Measurements from ENCODE around the gene TRDMT1.

Gene TRDMT1

DNA sequence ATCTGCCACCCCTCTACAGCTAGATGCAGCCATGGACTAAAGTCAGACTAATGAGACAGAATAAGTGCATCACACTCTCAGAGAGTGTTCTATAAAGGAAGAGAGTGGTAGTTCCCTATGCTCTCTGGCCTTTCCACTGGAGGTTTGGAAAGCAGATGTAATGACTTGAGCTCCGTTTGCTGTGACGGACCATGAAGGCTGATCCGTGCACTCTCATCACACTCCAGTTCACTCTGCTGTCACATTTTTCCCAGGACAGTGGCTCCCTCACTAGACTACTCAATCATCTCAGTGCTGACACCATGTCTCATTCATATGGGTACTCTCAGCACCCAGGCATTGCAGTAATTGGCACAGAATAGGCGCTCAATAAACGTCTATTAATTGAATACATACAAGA lies 20.4 kb downstream of the TRDMT1 start:
- no peak overlapping the region for H3K4me3 ChIP-seq (replicated peaks in 1 of 2; ENCODE audit: low read depth in 2 of 2, low read length in 2 of 2)
- TF ChIP-seq, protein P1, sequence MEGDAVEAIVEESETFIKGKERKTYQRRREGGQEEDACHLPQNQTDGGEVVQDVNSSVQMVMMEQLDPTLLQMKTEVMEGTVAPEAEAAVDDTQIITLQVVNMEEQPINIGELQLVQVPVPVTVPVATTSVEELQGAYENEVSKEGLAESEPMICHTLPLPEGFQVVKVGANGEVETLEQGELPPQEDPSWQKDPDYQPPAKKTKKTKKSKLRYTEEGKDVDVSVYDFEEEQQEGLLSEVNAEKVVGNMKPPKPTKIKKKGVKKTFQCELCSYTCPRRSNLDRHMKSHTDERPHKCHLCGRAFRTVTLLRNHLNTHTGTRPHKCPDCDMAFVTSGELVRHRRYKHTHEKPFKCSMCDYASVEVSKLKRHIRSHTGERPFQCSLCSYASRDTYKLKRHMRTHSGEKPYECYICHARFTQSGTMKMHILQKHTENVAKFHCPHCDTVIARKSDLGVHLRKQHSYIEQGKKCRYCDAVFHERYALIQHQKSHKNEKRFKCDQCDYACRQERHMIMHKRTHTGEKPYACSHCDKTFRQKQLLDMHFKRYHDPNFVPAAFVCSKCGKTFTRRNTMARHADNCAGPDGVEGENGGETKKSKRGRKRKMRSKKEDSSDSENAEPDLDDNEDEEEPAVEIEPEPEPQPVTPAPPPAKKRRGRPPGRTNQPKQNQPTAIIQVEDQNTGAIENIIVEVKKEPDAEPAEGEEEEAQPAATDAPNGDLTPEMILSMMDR (IDR thresholded peaks at IDR 0.05; ENCODE audit: low read depth, low read length): no peak
- DNase-seq (ENCODE audit: low read depth in 2 of 2): no peak

DNA sequence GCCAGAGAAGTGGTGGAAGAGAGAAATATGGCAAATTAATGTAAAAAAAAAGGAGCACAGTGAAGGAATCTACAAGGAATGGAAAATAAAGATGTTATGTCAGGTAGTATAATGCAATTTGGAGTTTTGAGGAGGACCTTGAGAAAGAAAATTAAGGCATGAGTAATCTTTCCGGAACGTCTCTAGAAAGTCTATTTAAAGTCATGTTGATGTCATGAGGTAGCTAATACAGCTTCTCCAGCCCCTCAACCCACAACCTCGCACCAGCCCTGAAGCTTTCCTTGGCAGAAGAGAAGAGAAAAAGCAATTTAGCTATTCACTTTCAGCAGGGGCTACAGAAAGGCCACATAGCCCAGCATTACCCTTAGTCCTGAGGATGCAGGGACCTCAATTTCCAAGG lies 22.5 kb downstream of the TRDMT1 start:
- DNase-seq (ENCODE audit: low read depth in 2 of 2): peak in 1 of 2 donors; percentile 66
- no peak overlapping the region for H3K4me3 ChIP-seq (replicated peaks in 1 of 2; ENCODE audit: low read depth in 2 of 2, low read length in 2 of 2)
- TF ChIP-seq, protein P1 (IDR thresholded peaks at IDR 0.05; ENCODE audit: low read depth, low read length): no peak

DNA sequence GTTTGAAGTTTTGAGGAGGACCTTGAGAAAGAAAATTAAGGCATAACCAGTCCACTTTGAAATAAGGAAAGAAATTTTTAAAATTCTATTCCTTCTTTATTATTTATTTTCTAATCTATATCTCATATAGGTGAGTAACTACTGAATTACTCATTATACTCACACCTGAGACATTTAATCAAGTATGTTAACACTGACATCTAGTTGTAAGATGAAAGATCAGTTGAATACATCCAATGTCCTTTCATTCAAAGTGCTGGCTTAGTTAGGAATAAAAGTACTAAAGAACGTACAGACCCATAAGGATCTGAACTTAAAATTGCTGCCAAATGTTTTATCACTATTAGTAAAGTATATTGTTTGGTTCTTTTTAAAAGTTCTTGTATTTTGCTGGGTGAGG lies 23.5 kb downstream of the TRDMT1 start:
- H3K4me3 ChIP-seq (replicated peaks in 1 of 2; ENCODE audit: low read depth in 2 of 2, low read length in 2 of 2): no peak overlapping the region
- TF ChIP-seq, protein P1 (IDR thresholded peaks at IDR 0.05; ENCODE audit: low read depth, low read length): no peak
- DNase-seq (ENCODE audit: low read depth in 2 of 2): no peak

DNA sequence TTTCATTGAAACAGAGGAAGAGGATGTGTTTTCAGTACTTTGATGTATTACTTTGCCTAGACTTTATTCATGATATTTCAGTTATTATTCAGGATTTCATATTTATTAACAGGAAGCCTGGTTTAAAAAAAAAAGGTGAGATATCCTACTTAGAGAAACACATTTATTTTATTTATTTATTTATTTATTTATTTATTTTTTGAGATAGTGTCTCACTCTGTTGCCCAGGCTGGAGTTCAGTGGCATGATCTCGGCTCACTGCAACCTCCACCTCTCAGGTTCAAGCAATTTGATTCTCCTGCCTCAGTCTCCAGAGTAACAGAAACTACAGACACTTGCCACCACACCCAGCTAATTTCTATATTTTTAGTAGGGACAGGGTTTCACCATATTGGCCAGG lies 24.5 kb downstream of the TRDMT1 start:
- no peak overlapping the region for H3K4me3 ChIP-seq (replicated peaks in 1 of 2; ENCODE audit: low read depth in 2 of 2, low read length in 2 of 2)
- DNase-seq (ENCODE audit: low read depth in 2 of 2): no peak
- TF ChIP-seq, protein P1 (IDR thresholded peaks at IDR 0.05; ENCODE audit: low read depth, low read length): no peak

DNA sequence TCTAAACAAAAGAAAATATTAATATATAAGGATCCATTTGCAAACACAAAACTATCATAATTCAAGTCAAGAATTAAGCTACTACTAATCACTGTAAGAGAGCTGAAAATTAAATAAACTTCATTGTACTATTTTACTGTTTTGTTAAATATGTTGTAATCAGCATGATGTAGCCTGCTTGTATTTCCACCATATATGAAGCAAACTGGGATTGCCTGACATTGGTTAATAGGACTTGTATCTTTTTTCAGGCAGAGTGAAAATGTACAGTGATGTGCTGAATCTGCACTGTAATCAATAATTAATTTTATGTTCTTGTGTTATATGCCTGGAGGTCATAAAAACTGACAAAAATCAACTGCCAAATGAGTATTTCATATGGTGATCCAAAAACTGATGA lies 25.4 kb downstream of the TRDMT1 start:
- DNase-seq (ENCODE audit: low read depth in 2 of 2): peak in 1 of 2 donors; percentile 24
- TF ChIP-seq, protein P1 (IDR thresholded peaks at IDR 0.05; ENCODE audit: low read depth, low read length): no peak
- H3K4me3 ChIP-seq (replicated peaks in 1 of 2; ENCODE audit: low read depth in 2 of 2, low read length in 2 of 2): no peak overlapping the region

DNA sequence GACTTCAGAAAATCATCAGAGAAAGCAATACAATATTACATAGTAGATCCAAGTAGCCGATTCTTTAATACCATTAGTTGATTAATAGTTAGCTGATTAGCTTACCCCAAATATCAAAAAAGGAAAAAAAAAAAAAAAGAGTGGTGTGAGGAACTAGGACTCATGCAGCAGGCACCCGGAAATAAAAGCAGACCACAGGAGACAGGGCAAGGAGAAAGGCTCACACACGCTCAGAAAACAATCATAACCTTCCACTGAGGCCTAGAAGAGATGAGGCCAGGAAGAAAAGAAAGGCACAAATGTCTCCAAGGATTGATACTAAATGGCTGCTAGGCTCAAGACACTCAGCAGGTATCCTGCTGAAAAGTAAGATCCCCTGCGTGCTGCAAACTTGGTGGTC lies 25.9 kb downstream of the TRDMT1 start:
- TF ChIP-seq, protein P1 (IDR thresholded peaks at IDR 0.05; ENCODE audit: low read depth, low read length): no peak
- DNase-seq (ENCODE audit: low read depth in 2 of 2): peak; percentile 48 to 73
- H3K4me3 ChIP-seq (replicated peaks in 1 of 2; ENCODE audit: low read depth in 2 of 2, low read length in 2 of 2): no peak overlapping the region

DNA sequence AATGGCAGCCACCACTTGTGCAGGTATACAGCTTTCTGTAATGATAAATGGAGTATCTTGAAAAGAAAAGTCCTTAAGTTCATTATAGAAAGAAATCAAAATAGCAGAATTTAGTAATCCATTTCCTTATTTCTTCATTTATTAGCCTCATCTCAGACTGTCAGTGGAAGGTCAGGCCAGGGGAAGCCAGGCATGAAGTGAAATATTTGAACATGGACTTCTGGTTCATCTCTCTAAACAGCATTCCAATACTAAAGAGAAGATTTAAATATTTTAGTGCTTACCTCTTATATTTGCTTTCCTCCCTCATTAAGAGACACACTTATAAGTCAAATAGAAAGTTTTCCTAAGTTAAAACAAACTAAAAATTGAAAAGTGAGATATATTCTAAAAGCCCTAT lies 26.8 kb downstream of the TRDMT1 start:
- peak in 1 of 2 donors; percentile 15 for DNase-seq (ENCODE audit: low read depth in 2 of 2)
- TF ChIP-seq, protein P1 (IDR thresholded peaks at IDR 0.05; ENCODE audit: low read depth, low read length): no peak

More for the DNA sequence above, 26.8 kb downstream of the TRDMT1 start:
- no peak overlapping the region for H3K4me3 ChIP-seq (replicated peaks in 1 of 2; ENCODE audit: low read depth in 2 of 2, low read length in 2 of 2)
